Measurements from ENCODE around the gene CCDC106.

The CCDC106 gene

GRCh38 chr19:55647732-55648584, at the start of gene CCDC106:
CCDC106 (plus strand) TSS chr19:55648212; CDS start chr19:55649047, 835 bp downstream.
- no peak for DNase-seq (ENCODE audit: low spot score)

- peak; percentile 94 for DNase-seq (ENCODE audit: low spot score)
Observed at GRCh38 chr19:55598719-55599467, 49.1 kb upstream of the CCDC106 start.

GRCh38 chr19:55599468-55599841, 48.6 kb upstream of the CCDC106 start, which contains the start of gene FIZ1:
FIZ1 (minus strand) TSS chr19:55599517; CDS start chr19:55597865, 1,652 bp downstream.
- DNase-seq (ENCODE audit: low spot score) = peak; percentile 96

- DNase-seq (ENCODE audit: low spot score) = peak; percentile 90
Observed at GRCh38 chr19:55599842-55600661, 48.0 kb upstream of the CCDC106 start, which contains the start of gene ZNF524. ZNF524 (plus strand) TSS chr19:55600288; CDS start chr19:55602113, 1,825 bp downstream.

- DNase-seq (ENCODE audit: low spot score) = peak; percentile 41
Observed at GRCh38 chr19:55600662-55601028, 47.4 kb upstream of the CCDC106 start.

- DNase-seq (ENCODE audit: low spot score) = peak; percentile 13
Observed at GRCh38 chr19:55601084-55601483, 46.9 kb upstream of the CCDC106 start.

- DNase-seq (ENCODE audit: low spot score) = no peak
Observed at GRCh38 chr19:55602104-55603001, 45.7 kb upstream of the CCDC106 start.

- no peak for DNase-seq (ENCODE audit: low spot score)
Observed at GRCh38 chr19:55603115-55603514, 44.9 kb upstream of the CCDC106 start.

- peak; percentile 32 for DNase-seq (ENCODE audit: low spot score)
Observed at GRCh38 chr19:55603581-55604292, 44.3 kb upstream of the CCDC106 start.

GRCh38 chr19:55605207-55605636, 42.8 kb upstream of the CCDC106 start:
- peak; percentile 83 for DNase-seq (ENCODE audit: low spot score)

GRCh38 chr19:55605637-55606470, 42.2 kb upstream of the CCDC106 start, which contains the start of gene ZNF865:
ZNF865 (plus strand) TSS chr19:55605647; CDS start chr19:55613619, 7,972 bp downstream.
- DNase-seq (ENCODE audit: low spot score) = peak; percentile 65

GRCh38 chr19:55606471-55606787, 41.6 kb upstream of the CCDC106 start:
- no peak for DNase-seq (ENCODE audit: low spot score)

GRCh38 chr19:55606817-55607216, 41.2 kb upstream of the CCDC106 start:
- no peak for DNase-seq (ENCODE audit: low spot score)

GRCh38 chr19:55609326-55609725, 38.7 kb upstream of the CCDC106 start:
- DNase-seq (ENCODE audit: low spot score) = no peak

GRCh38 chr19:55611300-55611982, 36.6 kb upstream of the CCDC106 start:
- DNase-seq (ENCODE audit: low spot score) = no peak

GRCh38 chr19:55611983-55612645, 35.9 kb upstream of the CCDC106 start:
- DNase-seq (ENCODE audit: low spot score) = no peak

- DNase-seq (ENCODE audit: low spot score) = no peak
Observed at GRCh38 chr19:55613396-55613795, 34.6 kb upstream of the CCDC106 start.
